Jurkat, Clone E6-1 (cell line): ENCODE data around the gene TBC1D24.

Source experiments
- DNase-seq: peaks from one replicate; pipeline ENCODE4 v3.0.0-alpha.2; 2011; ENCODE audit warnings: low read depth, low spot score
- H3K4me3 ChIP-seq: 2 replicates; pipeline ENCODE4 v1.5.1; 2011; ENCODE audit warnings: mild to moderate bottlenecking, low read length, control low read depth, moderate library complexity

Gene TBC1D24

GRCh38 chr16:2447920-2448583, 26.9 kb upstream of the TBC1D24 start:
- no peak for DNase-seq
- H3K4me3 ChIP-seq, result no peak overlapping the region

GRCh38 chr16:2449118-2449517, 25.8 kb upstream of the TBC1D24 start:
- DNase-seq, result no peak
- no peak overlapping the region for H3K4me3 ChIP-seq

- no peak for DNase-seq
- H3K4me3 ChIP-seq, result no peak overlapping the region
Observed at GRCh38 chr16:2450535-2450934, 24.4 kb upstream of the TBC1D24 start.

- H3K4me3 ChIP-seq, result no peak overlapping the region
- no peak for DNase-seq
Observed at GRCh38 chr16:2450975-2451381, 23.9 kb upstream of the TBC1D24 start.

GRCh38 chr16:2451851-2452320, 23.0 kb upstream of the TBC1D24 start:
- no peak for DNase-seq
- no peak overlapping the region for H3K4me3 ChIP-seq

GRCh38 chr16:2452650-2453049, 22.3 kb upstream of the TBC1D24 start:
- H3K4me3 ChIP-seq, result no peak overlapping the region
- no peak for DNase-seq

GRCh38 chr16:2455081-2455845, 19.7 kb upstream of the TBC1D24 start:
- no peak overlapping the region for H3K4me3 ChIP-seq
- DNase-seq, result no peak

- no peak overlapping the region for H3K4me3 ChIP-seq
- no peak for DNase-seq
Observed at GRCh38 chr16:2456551-2457153, 18.3 kb upstream of the TBC1D24 start.

GRCh38 chr16:2457267-2457666, 17.7 kb upstream of the TBC1D24 start:
- DNase-seq, result no peak
- H3K4me3 ChIP-seq, result no peak overlapping the region

GRCh38 chr16:2457946-2458345, 17.0 kb upstream of the TBC1D24 start:
- no peak overlapping the region for H3K4me3 ChIP-seq
- no peak for DNase-seq

GRCh38 chr16:2458887-2459646, 15.9 kb upstream of the TBC1D24 start:
- no peak for DNase-seq
- peak overlapping the region; percentile 71 for H3K4me3 ChIP-seq

GRCh38 chr16:2459647-2460390, 15.1 kb upstream of the TBC1D24 start, which contains the start of gene TEDC2:
Gene TEDC2, plus strand, starts transcription at chr16:2460109. Its CDS starts 36 bp downstream, at chr16:2460145.
- DNase-seq, result peak; percentile 92

GRCh38 chr16:2460391-2460713, 14.6 kb upstream of the TBC1D24 start:
- no peak for DNase-seq
- H3K4me3 ChIP-seq, result peak overlapping the region; percentile 71

More at GRCh38 chr16:2459647-2460390, 15.1 kb upstream of the TBC1D24 start, which contains the start of gene TEDC2:
- H3K4me3 ChIP-seq, result peak within 1 kb of the TSS; percentile 71

- H3K4me3 ChIP-seq, result peak overlapping the region; percentile 71
- DNase-seq, result no peak
Observed at GRCh38 chr16:2460916-2461315, 14.0 kb upstream of the TBC1D24 start.

- no peak for DNase-seq
- no peak overlapping the region for H3K4me3 ChIP-seq
Observed at GRCh38 chr16:2462031-2462866, 12.7 kb upstream of the TBC1D24 start.

- DNase-seq, result no peak
- no peak overlapping the region for H3K4me3 ChIP-seq
Observed at GRCh38 chr16:2464333-2464732, 10.6 kb upstream of the TBC1D24 start.

- DNase-seq, result no peak
- no peak overlapping the region for H3K4me3 ChIP-seq
Observed at GRCh38 chr16:2465653-2466415, 9.1 kb upstream of the TBC1D24 start.
